Measurements from ENCODE around the gene CNTNAP2.

- no peak for TF ChIP-seq RFX1 (IDR thresholded peaks at IDR 0.05)
- no peak for TF ChIP-seq LARP7 (IDR thresholded peaks at IDR 0.05)
- no peak for TF ChIP-seq ZKSCAN1 (IDR thresholded peaks at IDR 0.05; ENCODE audit: low read depth, low read length)
- TF ChIP-seq ZSCAN29 (IDR thresholded peaks at IDR 0.05): no peak
- TF ChIP-seq, protein P1, sequence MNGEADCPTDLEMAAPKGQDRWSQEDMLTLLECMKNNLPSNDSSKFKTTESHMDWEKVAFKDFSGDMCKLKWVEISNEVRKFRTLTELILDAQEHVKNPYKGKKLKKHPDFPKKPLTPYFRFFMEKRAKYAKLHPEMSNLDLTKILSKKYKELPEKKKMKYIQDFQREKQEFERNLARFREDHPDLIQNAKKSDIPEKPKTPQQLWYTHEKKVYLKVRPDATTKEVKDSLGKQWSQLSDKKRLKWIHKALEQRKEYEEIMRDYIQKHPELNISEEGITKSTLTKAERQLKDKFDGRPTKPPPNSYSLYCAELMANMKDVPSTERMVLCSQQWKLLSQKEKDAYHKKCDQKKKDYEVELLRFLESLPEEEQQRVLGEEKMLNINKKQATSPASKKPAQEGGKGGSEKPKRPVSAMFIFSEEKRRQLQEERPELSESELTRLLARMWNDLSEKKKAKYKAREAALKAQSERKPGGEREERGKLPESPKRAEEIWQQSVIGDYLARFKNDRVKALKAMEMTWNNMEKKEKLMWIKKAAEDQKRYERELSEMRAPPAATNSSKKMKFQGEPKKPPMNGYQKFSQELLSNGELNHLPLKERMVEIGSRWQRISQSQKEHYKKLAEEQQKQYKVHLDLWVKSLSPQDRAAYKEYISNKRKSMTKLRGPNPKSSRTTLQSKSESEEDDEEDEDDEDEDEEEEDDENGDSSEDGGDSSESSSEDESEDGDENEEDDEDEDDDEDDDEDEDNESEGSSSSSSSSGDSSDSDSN (IDR thresholded peaks at IDR 0.05; ENCODE audit: borderline replicate concordance in 1 of 2, low read depth in 2 of 2, low read length in 2 of 2): no peak
- TF ChIP-seq EZH2 (IDR thresholded peaks at IDR 0.05; ENCODE audit: borderline replicate concordance, low read depth, low read length): no peak
- no peak for TF ChIP-seq HNRNPUL1 (IDR thresholded peaks at IDR 0.05; ENCODE audit: low read length)
Measured at GRCh38 chr7:147858421-147858820, 1741.8 kb downstream of the CNTNAP2 start.
